Panc1 (cell line): ENCODE measurements around the gene BTN3A1. TPM values are rescaled to one million over a fixed set of nuclear protein-coding genes. Genes with fewer than 3 reads are reported as not detected.

ENCODE experiments used
- ATAC-seq: fragments of 200-7000 bp; cut with Tn5 transposase; 2 replicates; pipeline ENCODE4 v1.9.1; 2020; ENCODE audit warnings: mild to moderate bottlenecking, moderate library complexity
- BruUV-seq: library from RNA; stranded (reverse); fragments of 400-500 nt; replicated peaks from 2 replicates; lab custom pipeline; 2021; lab: Mats Ljungman, UMichigan
- CTCF ChIA-PET: fragments of 300-600 bp; sonication (Branson Sonifier 250); formaldehyde crosslinking; loops from one replicate; lab custom pipeline; 2022; ENCODE audit warnings: antibody characterized with exemption; lab: Charles Lee
- POLR2A ChIA-PET: fragments of 300-600 bp; sonication (Branson Sonifier 250); formaldehyde crosslinking; loops from one replicate; lab custom pipeline; 2022; ENCODE audit warnings: antibody characterized with exemption; lab: Charles Lee
- DNase-seq: peaks from one replicate; pipeline ENCODE4 v3.0.0-alpha.2; 2010; ENCODE audit warnings: low read depth, low spot score
- H3K27ac ChIP-seq: 2 replicates; pipeline ENCODE4 v1.5.1; 2011; ENCODE audit warnings: mild to moderate bottlenecking, low read length, inconsistent platforms
- H3K27me3 ChIP-seq: fragments of 200-500 bp; sonication (Bioruptor generic); 2 replicates; pipeline ENCODE4 v1.6.0; 2014; ENCODE audit warnings: low read length, inconsistent platforms; ENCODE audit not compliant: control insufficient read depth, insufficient read depth
- H3K36me3 ChIP-seq: fragments of 200-500 bp; sonication (Bioruptor generic); 2 replicates; pipeline ENCODE4 v1.5.1; 2014; ENCODE audit warnings: inconsistent platforms, mild to moderate bottlenecking, low read length, moderate library complexity; ENCODE audit not compliant: control insufficient read depth, insufficient read depth
- H3K4me1 ChIP-seq: 2 replicates; pipeline ENCODE4 v1.5.1; 2011; ENCODE audit warnings: inconsistent platforms, mild to moderate bottlenecking, low read length, moderate library complexity; ENCODE audit not compliant: control insufficient read depth, insufficient read depth
- H3K4me3 ChIP-seq, 2 experiments: 2 replicates each; pipeline ENCODE4 v1.5.1; 2011 to 2012; ENCODE audit warnings: low read depth in 2 of 2, low read length in 2 of 2, mild to moderate bottlenecking in 2 of 2, inconsistent platforms in 1 of 2, moderate library complexity in 1 of 2
- H3K9me3 ChIP-seq: fragments of 200-500 bp; sonication (Bioruptor generic); 2 replicates; pipeline ENCODE4 v1.5.1; 2014; ENCODE audit warnings: low read depth, mild to moderate bottlenecking, inconsistent platforms, low read length, moderate library complexity; ENCODE audit not compliant: control insufficient read depth, insufficient read depth
- POLR2AphosphoS5 ChIP-seq: IDR thresholded peaks from 2 replicates; pipeline ENCODE4 v1.6.1; 2012; ENCODE audit warnings: mild to moderate bottlenecking, low read depth, low read length, moderate library complexity
- SIN3A ChIP-seq: IDR thresholded peaks from 2 replicates; pipeline ENCODE4 v1.6.1; 2012; ENCODE audit warnings: low read depth, mild to moderate bottlenecking, low read length, moderate library complexity, borderline replicate concordance; ENCODE audit not compliant: insufficient read depth
- TCF7L2 ChIP-seq: IDR thresholded peaks from 2 replicates; pipeline ENCODE4 v1.6.1; 2011; ENCODE audit warnings: mild to moderate bottlenecking, low read depth, low read length, inconsistent platforms
- in situ Hi-C: cut with HindIII; loops from 2 replicates; pipeline ENCODE4 v1.10.0; 2016; ENCODE audit warnings: low sequenced_read_pairs, low pct_unique_long_range_greater_than_20kb
- intact Hi-C: fragments of 100-400 bp; cut with micrococcal nuclease; formaldehyde crosslinking; loops from one replicate; pipeline ENCODE4 v1.10.0; 2022; ENCODE audit not compliant: unreplicated experiment
- total RNA-seq: library from RNA; stranded (reverse); gene quantifications from one replicate; pipeline ENCODE4 v1.2.1, GENCODE V29; 2021; ENCODE audit not compliant: unreplicated experiment
- TF ChIP-seq, protein P1 (sequence below), 2 experiments: IDR thresholded peaks; 2 replicates each; pipeline ENCODE4 v1.6.1; 2011 to 2012; ENCODE audit warnings: low read depth in 2 of 2, control low read depth in 1 of 2, low read length in 1 of 2, mild to moderate bottlenecking in 1 of 2, moderate library complexity in 1 of 2; ENCODE audit not compliant: insufficient read depth in 1 of 2
- TF ChIP-seq, protein P2 (sequence below): fragments of 450-650 bp; IDR thresholded peaks from 2 replicates; pipeline ENCODE4 v1.5.1; 2017; ENCODE audit warnings: mild to moderate bottlenecking

The BTN3A1 gene
- total RNA-seq, 1 experiment from 2014 or later = 5.0 TPM

DNA sequence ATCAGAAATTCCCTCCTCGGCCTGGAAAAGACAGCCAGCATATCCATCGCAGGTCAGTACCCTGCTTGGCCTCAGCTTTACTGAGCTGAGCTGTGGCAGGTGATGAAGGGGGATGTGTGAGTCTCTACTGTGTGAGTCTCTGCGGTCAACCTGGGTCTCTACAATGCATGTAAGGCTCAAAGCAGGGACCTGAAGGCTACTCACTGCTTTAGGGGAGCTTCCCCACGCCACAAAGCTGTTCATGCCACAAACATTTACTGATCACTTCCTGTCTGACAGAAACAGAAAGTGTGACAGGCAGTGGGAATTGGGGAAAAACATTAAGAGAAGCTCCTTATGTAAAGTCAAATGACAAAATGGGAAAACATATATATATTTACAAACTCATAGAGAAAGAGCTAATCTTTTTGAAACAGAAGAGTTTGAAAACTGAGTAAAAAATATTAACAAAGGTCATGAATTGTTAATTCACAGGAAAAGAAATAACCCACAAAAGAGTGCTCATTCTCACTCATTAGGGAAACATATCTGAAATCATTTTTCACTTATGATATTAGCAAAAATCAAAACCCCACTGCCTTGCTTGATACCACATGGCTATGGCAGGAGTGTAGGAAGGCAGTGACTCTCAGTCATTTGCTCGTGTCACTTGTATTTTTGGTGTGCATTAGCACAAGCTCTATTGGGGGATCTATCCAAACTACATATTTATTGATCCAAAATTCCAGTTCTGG, 44.0 kb downstream of the BTN3A1 start:
- Histone ChIP-seq H3K4me1 (no peaks in the 10 kb centered on the region), H3K4me3 (no peak overlapping the region), H3K9me3 (no peaks in the 10 kb centered on the region), H3K27ac (no peak overlapping the region), H3K27me3 (no peaks in the 10 kb centered on the region), H3K36me3 (no peaks in the 10 kb centered on the region)
- POLR2A ChIA-PET = no interaction called here
- CTCF ChIA-PET = no interaction called here
- intact Hi-C loops (no loop called here), in situ Hi-C loops (no loop called here)
- TF ChIP-seq SIN3A (no peak), POLR2AphosphoS5 (no peak), TCF7L2 (no peak)
- TF ChIP-seq, protein P1, sequence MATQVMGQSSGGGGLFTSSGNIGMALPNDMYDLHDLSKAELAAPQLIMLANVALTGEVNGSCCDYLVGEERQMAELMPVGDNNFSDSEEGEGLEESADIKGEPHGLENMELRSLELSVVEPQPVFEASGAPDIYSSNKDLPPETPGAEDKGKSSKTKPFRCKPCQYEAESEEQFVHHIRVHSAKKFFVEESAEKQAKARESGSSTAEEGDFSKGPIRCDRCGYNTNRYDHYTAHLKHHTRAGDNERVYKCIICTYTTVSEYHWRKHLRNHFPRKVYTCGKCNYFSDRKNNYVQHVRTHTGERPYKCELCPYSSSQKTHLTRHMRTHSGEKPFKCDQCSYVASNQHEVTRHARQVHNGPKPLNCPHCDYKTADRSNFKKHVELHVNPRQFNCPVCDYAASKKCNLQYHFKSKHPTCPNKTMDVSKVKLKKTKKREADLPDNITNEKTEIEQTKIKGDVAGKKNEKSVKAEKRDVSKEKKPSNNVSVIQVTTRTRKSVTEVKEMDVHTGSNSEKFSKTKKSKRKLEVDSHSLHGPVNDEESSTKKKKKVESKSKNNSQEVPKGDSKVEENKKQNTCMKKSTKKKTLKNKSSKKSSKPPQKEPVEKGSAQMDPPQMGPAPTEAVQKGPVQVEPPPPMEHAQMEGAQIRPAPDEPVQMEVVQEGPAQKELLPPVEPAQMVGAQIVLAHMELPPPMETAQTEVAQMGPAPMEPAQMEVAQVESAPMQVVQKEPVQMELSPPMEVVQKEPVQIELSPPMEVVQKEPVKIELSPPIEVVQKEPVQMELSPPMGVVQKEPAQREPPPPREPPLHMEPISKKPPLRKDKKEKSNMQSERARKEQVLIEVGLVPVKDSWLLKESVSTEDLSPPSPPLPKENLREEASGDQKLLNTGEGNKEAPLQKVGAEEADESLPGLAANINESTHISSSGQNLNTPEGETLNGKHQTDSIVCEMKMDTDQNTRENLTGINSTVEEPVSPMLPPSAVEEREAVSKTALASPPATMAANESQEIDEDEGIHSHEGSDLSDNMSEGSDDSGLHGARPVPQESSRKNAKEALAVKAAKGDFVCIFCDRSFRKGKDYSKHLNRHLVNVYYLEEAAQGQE (IDR thresholded peaks at IDR 0.05; ENCODE audit: insufficient read depth in 1 of 2, low read depth in 2 of 2, low read length in 1 of 2) = no peak
- TF ChIP-seq, protein P2, sequence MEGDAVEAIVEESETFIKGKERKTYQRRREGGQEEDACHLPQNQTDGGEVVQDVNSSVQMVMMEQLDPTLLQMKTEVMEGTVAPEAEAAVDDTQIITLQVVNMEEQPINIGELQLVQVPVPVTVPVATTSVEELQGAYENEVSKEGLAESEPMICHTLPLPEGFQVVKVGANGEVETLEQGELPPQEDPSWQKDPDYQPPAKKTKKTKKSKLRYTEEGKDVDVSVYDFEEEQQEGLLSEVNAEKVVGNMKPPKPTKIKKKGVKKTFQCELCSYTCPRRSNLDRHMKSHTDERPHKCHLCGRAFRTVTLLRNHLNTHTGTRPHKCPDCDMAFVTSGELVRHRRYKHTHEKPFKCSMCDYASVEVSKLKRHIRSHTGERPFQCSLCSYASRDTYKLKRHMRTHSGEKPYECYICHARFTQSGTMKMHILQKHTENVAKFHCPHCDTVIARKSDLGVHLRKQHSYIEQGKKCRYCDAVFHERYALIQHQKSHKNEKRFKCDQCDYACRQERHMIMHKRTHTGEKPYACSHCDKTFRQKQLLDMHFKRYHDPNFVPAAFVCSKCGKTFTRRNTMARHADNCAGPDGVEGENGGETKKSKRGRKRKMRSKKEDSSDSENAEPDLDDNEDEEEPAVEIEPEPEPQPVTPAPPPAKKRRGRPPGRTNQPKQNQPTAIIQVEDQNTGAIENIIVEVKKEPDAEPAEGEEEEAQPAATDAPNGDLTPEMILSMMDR = no peak
- no peak for DNase-seq
- BruUV-seq = no TSS peak
- ATAC-seq = no peak

DNA sequence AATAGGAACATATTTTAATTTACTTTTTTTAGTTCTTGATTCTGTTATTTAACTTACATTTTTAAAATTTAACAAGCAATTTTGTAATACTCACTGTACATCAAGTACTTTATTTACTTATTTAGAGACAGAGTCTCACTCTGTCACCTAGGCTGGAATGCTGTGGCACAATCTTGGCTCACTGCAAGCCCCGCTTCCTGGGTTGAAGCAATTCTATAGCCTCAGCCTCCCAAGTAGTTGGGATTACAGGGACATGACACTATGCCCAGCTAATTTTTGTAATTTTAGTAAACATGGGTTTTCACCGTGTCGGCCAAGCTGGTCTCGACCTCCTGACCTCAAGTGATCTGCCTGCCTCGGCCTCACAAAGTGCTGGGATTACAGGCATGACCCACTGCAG, 45.2 kb downstream of the BTN3A1 start:
- H3K9me3 ChIP-seq = no peaks in the 10 kb centered on the region
- no peak for DNase-seq
- intact Hi-C loops = no loop called here
- no peak for TF ChIP-seq POLR2AphosphoS5
- no peak for TF ChIP-seq TCF7L2
- TF ChIP-seq, protein P1 (IDR thresholded peaks at IDR 0.05; ENCODE audit: insufficient read depth in 1 of 2, low read depth in 2 of 2, low read length in 1 of 2) = no peak
- TF ChIP-seq, protein P2 = no peak
- TF ChIP-seq SIN3A = no peak
- no TSS peak for BruUV-seq
- no peak overlapping the region for H3K27ac ChIP-seq
- ChIA-PET POLR2A (no interaction called here), CTCF (no interaction called here)
- no peak overlapping the region for H3K4me3 ChIP-seq
- ATAC-seq = no peak
- no peaks in the 10 kb centered on the region for H3K36me3 ChIP-seq
- no peaks in the 10 kb centered on the region for H3K4me1 ChIP-seq
- no peaks in the 10 kb centered on the region for H3K27me3 ChIP-seq
- in situ Hi-C loops = no loop called here
